KMS-11 (cell line): ENCODE data around the gene CAMK2D.

Source experiments
- H2AFZ ChIP-seq: fragments of 200-600 bp; sonication (generic); 2 replicates; pipeline ENCODE4 v1.6.1; 2016; ENCODE audit warnings: antibody characterized with exemption, mixed run types, low read depth
- H3K27ac ChIP-seq: fragments of 200-600 bp; sonication (generic); 2 replicates; pipeline ENCODE4 v1.6.1; 2016; ENCODE audit warnings: mild to moderate bottlenecking, mixed run types
- H3K27me3 ChIP-seq: fragments of 200-600 bp; sonication (generic); 2 replicates; pipeline ENCODE4 v1.6.1; 2017; ENCODE audit warnings: mild to moderate bottlenecking, low read depth, mixed run types, moderate library complexity; ENCODE audit not compliant: insufficient read depth
- H3K36me3 ChIP-seq: fragments of 200-600 bp; sonication (generic); 2 replicates; pipeline ENCODE4 v1.6.1; 2017; ENCODE audit warnings: mild to moderate bottlenecking, mixed run types; ENCODE audit not compliant: insufficient read depth
- H3K4me1 ChIP-seq: fragments of 200-600 bp; sonication (generic); 2 replicates; pipeline ENCODE4 v1.6.1; 2016; ENCODE audit warnings: mild to moderate bottlenecking, low read depth, mixed run types; ENCODE audit not compliant: poor library complexity, severe bottlenecking
- H3K4me2 ChIP-seq: fragments of 200-600 bp; sonication (generic); 2 replicates; pipeline ENCODE4 v1.7.0; 2016; ENCODE audit warnings: mild to moderate bottlenecking, mixed run types
- H3K4me3 ChIP-seq: fragments of 200-600 bp; sonication (generic); IDR thresholded peaks from 2 replicates; pipeline ENCODE4 v1.6.1; 2017; ENCODE audit warnings: low read depth, low read length, mixed read lengths; ENCODE audit not compliant: insufficient read depth
- H3K79me2 ChIP-seq: fragments of 200-600 bp; sonication (generic); 2 replicates; pipeline ENCODE4 v1.6.1; 2016; ENCODE audit warnings: low read depth, mixed run types; ENCODE audit not compliant: insufficient read depth
- H3K9ac ChIP-seq: fragments of 200-600 bp; sonication (generic); 2 replicates; pipeline ENCODE4 v1.6.1; 2016; ENCODE audit warnings: mild to moderate bottlenecking, mixed run types
- H4K20me1 ChIP-seq: fragments of 200-600 bp; sonication (generic); 2 replicates; pipeline ENCODE4 v1.6.1; 2016; ENCODE audit warnings: mild to moderate bottlenecking, mixed run types; ENCODE audit not compliant: insufficient read depth
- CTCF ChIP-seq: fragments of 200-600 bp; sonication (generic); conservative IDR thresholded peaks from 2 replicates; pipeline ENCODE4 v1.6.1; 2017; ENCODE audit warnings: low read depth, mild to moderate bottlenecking, antibody characterized with exemption, low read length, moderate library complexity, mixed read lengths

The CAMK2D gene

GRCh38 chr4:113772319-113772718, 10.8 kb upstream of the CAMK2D start:
- no peaks in the 10 kb centered on the region for H3K36me3 ChIP-seq
- H3K4me1 ChIP-seq: no peaks in the 10 kb centered on the region
- H3K27me3 ChIP-seq: no peaks in the 10 kb centered on the region
- H3K79me2 ChIP-seq: no peaks in the 10 kb centered on the region
- no peaks in the 10 kb centered on the region for H4K20me1 ChIP-seq
- H3K9ac ChIP-seq: no peak overlapping the region
- H3K4me2 ChIP-seq: no peak overlapping the region
- no peak overlapping the region for H3K4me3 ChIP-seq
- no peak overlapping the region for H2AFZ ChIP-seq
- TF ChIP-seq CTCF: no peak
- no peak overlapping the region for H3K27ac ChIP-seq

- no peaks in the 10 kb centered on the region for H4K20me1 ChIP-seq
- no peaks in the 10 kb centered on the region for H3K27me3 ChIP-seq
Measured at GRCh38 chr4:113769744-113770143, 8.2 kb upstream of the CAMK2D start.

GRCh38 chr4:113768952-113769351, 7.4 kb upstream of the CAMK2D start:
- no peak overlapping the region for H3K4me2 ChIP-seq
- no peak overlapping the region for H3K9ac ChIP-seq
- H3K27me3 ChIP-seq: no peaks in the 10 kb centered on the region
- H2AFZ ChIP-seq: no peak overlapping the region
- no peaks in the 10 kb centered on the region for H3K4me1 ChIP-seq
- H3K36me3 ChIP-seq: no peaks in the 10 kb centered on the region
- no peak overlapping the region for H3K4me3 ChIP-seq
- no peak for TF ChIP-seq CTCF
- no peaks in the 10 kb centered on the region for H4K20me1 ChIP-seq
- no peak overlapping the region for H3K27ac ChIP-seq
- H3K79me2 ChIP-seq: no peaks in the 10 kb centered on the region

More at GRCh38 chr4:113769744-113770143, 8.2 kb upstream of the CAMK2D start:
- Histone ChIP-seq H3K4me1 (no peaks in the 10 kb centered on the region), H3K4me2 (no peak overlapping the region), H3K27ac (no peak overlapping the region), H3K9ac (no peak overlapping the region), H3K79me2 (no peaks in the 10 kb centered on the region), H2AFZ (no peak overlapping the region), H3K36me3 (no peaks in the 10 kb centered on the region), H3K4me3 (no peak overlapping the region)
- TF ChIP-seq CTCF: no peak

GRCh38 chr4:113766882-113767281, 5.3 kb upstream of the CAMK2D start:
- Histone ChIP-seq H3K79me2 (no peaks in the 10 kb centered on the region), H3K4me1 (peaks cover 9% of the 10 kb centered on the region), H3K4me3 (no peak overlapping the region), H3K4me2 (no peak overlapping the region), H2AFZ (no peak overlapping the region), H3K27me3 (no peaks in the 10 kb centered on the region), H3K36me3 (no peaks in the 10 kb centered on the region), H3K9ac (no peak overlapping the region), H4K20me1 (no peaks in the 10 kb centered on the region), H3K27ac (no peak overlapping the region)
- TF ChIP-seq CTCF: no peak
